OCI-LY7 (cell line): ENCODE measurements around the gene TEX48.

ENCODE experiments used
- EZH2phosphoT487 ChIP-seq: fragments of 200-600 bp; sonication (generic); IDR thresholded peaks from 2 replicates; pipeline ENCODE4 v1.6.1; 2018; ENCODE audit warnings: low read depth, borderline replicate concordance, mild to moderate bottlenecking, mixed run types, antibody characterized with exemption, low read length, moderate library complexity, mixed read lengths
- TF ChIP-seq, protein P1 (sequence below): fragments of 200-600 bp; sonication (generic); conservative IDR thresholded peaks from 2 replicates; pipeline ENCODE4 v1.5.1; 2014; ENCODE audit warnings: mild to moderate bottlenecking, antibody characterized with exemption, low read length, moderate library complexity, mixed read lengths

DNA sequence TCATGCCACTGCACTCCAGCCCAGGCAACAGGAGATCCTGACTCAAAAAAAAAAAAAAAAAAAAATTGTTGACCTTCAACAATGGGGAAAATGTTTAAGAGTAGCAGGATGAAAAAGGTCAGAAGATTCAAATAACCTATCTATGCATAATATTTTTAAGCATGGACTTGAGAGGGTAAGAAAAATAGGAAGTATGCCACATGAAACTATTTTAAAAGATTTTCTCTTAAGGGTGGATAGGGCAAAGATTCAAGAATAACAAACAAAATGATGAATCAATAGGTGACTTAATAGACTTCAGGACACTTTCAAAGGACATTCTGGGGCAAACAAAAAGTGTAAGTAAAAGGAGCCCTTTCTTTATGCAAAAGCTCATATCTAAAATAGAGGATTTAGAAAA is 3.2 kb downstream of the TEX48 start:
- TF ChIP-seq, protein P1, sequence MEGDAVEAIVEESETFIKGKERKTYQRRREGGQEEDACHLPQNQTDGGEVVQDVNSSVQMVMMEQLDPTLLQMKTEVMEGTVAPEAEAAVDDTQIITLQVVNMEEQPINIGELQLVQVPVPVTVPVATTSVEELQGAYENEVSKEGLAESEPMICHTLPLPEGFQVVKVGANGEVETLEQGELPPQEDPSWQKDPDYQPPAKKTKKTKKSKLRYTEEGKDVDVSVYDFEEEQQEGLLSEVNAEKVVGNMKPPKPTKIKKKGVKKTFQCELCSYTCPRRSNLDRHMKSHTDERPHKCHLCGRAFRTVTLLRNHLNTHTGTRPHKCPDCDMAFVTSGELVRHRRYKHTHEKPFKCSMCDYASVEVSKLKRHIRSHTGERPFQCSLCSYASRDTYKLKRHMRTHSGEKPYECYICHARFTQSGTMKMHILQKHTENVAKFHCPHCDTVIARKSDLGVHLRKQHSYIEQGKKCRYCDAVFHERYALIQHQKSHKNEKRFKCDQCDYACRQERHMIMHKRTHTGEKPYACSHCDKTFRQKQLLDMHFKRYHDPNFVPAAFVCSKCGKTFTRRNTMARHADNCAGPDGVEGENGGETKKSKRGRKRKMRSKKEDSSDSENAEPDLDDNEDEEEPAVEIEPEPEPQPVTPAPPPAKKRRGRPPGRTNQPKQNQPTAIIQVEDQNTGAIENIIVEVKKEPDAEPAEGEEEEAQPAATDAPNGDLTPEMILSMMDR: no peak
- TF ChIP-seq EZH2phosphoT487: no peak
